NCI-H1417 treated with DMSO at 0.1 percent for 48 hours (cell line): Measurements from ENCODE around the gene EYA4.

Experiments
- DNase-seq: peaks from one replicate; lab custom pipeline; 2025; lab: John Stamatoyannopoulos, UW

EYA4 gene

DNA sequence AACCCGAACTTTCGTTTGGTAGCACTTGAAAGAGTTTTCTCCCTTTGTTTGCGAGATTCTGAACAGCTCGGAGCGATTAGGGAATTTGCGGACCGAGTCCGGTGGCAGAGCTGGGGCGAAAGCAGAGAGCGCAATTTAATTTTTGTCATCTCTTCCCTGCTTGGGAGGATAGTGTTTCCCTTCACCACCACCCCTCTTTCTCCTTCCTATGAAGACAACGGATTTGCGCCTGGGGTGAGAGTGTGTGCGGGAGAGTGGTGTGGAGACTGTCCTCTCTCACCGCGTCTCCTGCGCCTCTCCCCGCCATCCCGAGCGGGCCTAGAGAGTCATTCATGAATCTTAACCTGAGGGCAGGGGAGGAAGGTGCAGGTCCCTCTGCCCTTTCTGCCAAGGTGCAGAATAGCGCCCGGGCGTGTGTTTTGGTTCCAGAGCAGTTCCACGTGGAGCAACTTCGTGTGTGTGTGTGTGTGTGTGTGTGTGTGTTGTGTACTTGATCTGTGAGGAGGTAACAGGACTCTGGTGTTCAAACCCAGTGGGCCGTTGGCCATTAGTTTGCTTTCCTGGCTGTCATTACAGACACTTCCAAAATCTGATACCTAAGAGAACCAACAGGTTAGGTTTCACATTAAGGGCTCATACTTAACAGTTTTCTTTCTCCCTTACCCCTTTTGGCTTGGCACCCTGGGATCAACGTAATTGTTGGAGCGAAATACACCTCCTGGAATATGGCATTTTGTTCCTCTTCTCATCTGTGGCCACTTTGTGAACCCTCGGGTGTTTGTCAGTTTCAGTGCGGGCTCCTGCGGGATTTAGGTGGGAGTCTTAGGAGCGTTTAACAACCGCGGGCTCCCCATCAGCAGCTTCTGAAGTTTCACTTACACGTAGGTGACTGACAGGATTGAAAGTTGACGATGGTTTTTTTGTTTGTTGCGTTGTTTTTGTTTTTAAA, 1.8 kb downstream of the EYA4 start:
- DNase-seq: no peak

- DNase-seq: no peak
Measured at GRCh38 chr6:133243723-133244305, 2.7 kb downstream of the EYA4 start.

DNA sequence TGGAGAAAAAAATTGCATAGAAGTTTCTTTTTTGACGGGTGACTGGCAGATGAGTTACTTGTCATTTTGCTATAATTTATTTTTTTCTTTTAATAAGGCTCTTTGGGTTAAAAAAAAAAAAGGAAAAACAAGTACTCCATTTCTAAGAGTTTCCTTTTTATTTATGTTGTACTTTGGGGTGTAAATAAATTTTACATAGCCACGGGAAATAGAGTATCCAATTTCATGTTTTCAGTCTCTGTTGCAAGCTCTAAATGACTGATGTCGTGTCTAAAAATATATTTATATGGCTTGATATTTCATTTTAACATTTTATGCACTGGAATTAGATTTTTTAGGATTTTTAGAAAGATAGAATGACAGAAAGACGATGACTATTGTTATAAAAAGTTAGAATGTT, 3.4 kb downstream of the EYA4 start:
- no peak for DNase-seq

- no peak for DNase-seq
Measured at GRCh38 chr6:133245007-133245406, 3.9 kb downstream of the EYA4 start.

DNA sequence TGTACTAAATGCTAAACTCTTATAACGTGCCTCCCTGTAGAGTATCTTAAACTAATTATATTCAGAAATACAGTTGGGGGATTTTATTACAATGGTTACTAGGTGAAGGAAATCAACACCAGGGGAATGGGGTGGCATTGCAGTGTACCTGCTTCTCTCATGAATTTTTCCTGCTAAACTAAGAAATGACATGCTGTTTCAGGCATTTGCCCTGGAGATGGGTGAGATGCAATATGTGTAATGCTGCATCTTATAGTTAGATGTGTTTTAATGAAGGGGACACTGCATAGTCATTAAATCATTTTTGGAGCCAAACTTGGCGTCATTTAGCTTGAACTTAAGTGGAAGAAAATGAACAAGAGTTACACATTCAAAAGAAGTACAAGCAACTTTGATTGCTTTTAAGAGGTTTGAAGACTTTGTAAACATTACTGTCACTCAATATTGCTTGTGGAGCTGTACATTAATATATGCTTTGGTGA, 4.3 kb downstream of the EYA4 start:
- DNase-seq: no peak

- DNase-seq: no peak
Measured at GRCh38 chr6:133247581-133247980, 6.4 kb downstream of the EYA4 start.

- no peak for DNase-seq
Measured at GRCh38 chr6:133248241-133249001, 7.3 kb downstream of the EYA4 start.

GRCh38 chr6:133251688-133252087, 10.5 kb downstream of the EYA4 start:
- no peak for DNase-seq

- DNase-seq: no peak
Measured at GRCh38 chr6:133254552-133255228, 13.5 kb downstream of the EYA4 start.

GRCh38 chr6:133257545-133258105, 16.5 kb downstream of the EYA4 start:
- DNase-seq: no peak

DNA sequence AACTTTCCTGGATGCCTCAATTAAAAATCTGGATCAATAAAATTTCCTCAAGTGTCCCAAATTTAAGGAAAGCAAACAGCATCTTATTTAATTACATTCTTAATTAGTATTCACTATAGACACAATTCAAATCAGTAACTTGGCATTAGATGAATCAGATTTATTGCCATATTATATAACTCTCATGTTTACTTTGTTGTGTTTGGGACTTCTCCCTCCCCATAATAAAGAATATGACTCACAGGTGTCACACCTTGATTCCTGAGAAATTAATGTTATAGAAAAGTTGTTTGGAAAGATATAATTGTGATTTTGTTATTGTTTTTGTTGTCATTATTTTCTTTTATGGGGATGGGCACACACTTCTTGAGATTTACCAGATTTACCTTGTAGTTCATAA, 18.4 kb downstream of the EYA4 start:
- DNase-seq: no peak

DNA sequence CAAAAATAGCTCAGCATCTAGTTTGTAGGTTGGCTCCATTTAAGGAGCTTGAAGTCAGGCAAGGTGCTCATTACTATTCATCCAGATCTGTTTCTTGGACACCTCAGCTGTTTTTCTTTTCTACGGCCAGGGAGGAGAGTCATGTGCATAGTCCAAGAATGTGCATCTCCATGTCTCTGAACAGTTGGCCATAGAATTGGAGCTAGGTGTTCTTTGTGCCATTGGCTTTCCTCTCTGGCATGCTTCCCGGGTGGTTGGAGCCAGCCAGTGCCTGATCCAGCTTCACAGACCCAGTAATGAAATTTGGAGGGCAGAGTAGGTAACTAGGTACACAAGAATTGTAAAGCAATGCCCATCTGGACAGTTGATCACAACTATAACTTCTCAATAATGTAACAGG, 21.6 kb downstream of the EYA4 start:
- no peak for DNase-seq

- no peak for DNase-seq
Measured at GRCh38 chr6:133265066-133265465, 23.9 kb downstream of the EYA4 start.

DNA sequence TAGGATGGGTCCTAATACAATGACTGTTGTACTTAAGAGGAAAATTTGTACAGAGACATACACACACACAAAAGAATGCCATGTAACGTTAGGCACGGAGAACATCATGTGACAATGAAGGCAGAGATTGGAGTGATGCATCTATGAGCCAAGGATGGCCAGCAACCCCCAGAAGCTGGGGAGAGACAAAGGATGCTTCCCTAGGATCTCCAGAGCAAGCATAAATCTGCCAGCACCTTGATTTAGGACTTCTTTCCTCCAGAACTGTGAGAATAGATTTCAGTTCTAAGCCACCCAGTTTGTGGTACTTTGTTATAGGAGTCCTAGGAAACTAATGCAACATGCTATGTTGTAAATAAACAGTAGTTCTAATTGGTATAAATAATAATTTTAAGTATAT, 25.0 kb downstream of the EYA4 start:
- no peak for DNase-seq

DNA sequence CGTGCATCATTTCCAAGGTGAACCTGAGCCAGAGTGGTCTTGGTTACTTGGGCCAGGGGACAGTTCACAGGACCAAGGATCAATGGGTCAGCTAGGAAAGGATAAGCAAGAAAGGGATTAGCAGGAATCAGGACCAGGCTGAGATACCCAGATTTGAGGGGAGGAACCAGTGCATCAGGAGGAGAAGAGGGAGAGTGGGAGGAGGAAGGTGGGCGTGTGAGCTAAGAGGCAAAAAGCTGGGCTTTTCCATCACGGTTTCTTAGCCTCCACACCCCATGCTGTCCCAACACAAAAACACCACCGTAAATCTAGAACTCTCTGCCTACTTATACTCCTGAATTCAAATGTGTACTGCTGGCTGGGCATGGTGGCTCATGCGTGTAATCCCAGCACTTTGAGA, 27.5 kb downstream of the EYA4 start:
- DNase-seq: no peak

DNA sequence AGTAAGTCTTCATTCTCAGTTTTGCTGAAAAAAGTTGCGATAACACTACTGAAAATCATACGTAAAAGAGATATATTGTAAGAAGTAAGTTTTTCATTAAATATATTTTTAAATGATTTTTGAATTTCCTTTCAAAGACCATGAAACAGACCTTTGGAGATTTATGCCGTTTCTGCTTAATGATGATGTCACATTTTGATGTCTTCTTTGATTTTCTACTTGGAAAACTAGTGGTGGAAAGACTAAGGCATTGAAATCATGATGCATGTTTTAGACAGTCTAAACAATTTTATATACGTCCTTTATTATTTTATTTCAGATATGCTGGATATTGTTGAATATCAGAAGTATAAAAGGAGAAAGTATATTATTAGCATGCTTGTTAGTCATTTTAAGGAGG, 33.7 kb downstream of the EYA4 start:
- no peak for DNase-seq

DNA sequence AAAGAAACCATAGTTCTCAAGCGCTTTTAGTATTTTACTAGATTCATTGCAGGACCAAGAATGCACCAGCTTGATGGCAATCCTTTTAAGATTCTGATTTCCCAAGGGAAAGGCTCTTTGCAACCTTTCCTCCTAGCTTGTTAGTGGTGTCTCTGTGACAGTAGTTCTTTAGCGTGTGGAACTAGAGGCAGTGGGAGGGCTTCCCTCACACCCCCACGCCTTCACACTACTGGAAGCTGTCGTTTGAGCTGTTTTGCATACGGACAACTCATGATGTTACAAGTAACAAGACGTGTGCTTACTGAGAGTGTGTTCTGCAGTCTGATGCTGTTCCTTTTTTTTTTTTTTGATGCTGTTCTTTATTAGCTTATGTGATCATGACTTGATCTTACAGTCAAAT, 34.1 kb downstream of the EYA4 start:
- no peak for DNase-seq

- DNase-seq: no peak
Measured at GRCh38 chr6:133277228-133277899, 36.2 kb downstream of the EYA4 start.

GRCh38 chr6:133277900-133278545, 36.9 kb downstream of the EYA4 start:
- no peak for DNase-seq

GRCh38 chr6:133286765-133287164, 45.6 kb downstream of the EYA4 start:
- DNase-seq: no peak

- DNase-seq: no peak
Measured at GRCh38 chr6:133288662-133289061, 47.5 kb downstream of the EYA4 start.
